Right renal pelvis (tissue), 4 donors: ENCODE measurements around the gene FOXN4. TPM values are rescaled to one million over a fixed set of nuclear protein-coding genes. Genes with fewer than 3 reads are reported as not detected.

Source experiments
- DNase-seq, 4 donors: peaks; one replicate each; pipeline ENCODE4 v3.0.0-alpha.2; 2013; ENCODE audit warnings: low read depth in 4 of 4, low spot score in 3 of 4, missing footprints in 1 of 4
- polyA plus RNA-seq, 4 donors: library from polyadenylated mRNA; unstranded; fragments of 120-200 nt; gene quantifications; one replicate each; pipeline ENCODE4 v1.2.1, GENCODE V29; 2013; ENCODE audit not compliant: insufficient read length in 4 of 4

Gene FOXN4
- polyA plus RNA-seq, 4 donors: 1.3 to 2.7 (median 1.6) TPM

- no peak for DNase-seq
Observed at GRCh38 chr12:109261939-109262338, 47.1 kb downstream of the FOXN4 start.

DNA sequence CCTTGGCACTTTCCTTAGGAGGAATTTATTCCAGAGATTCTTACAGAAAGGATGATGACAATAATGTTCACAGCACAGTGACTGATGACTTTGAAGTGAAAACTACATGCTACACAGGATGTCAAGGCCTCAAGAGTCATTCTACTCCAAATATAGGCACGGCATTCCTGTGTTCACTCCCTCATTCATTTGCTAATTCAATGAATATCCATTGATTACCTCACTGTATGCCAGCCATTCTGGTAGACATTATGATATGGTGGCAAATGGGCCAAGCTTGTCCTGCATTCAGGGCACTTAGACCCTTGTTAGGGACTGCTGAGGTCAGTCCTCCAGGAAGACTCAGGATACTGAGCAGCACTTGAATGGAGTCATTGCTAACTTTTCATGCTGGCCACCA, 48.0 kb downstream of the FOXN4 start:
- no peak for DNase-seq

GRCh38 chr12:109259545-109259895, 49.6 kb downstream of the FOXN4 start:
- DNase-seq: no peak

DNA sequence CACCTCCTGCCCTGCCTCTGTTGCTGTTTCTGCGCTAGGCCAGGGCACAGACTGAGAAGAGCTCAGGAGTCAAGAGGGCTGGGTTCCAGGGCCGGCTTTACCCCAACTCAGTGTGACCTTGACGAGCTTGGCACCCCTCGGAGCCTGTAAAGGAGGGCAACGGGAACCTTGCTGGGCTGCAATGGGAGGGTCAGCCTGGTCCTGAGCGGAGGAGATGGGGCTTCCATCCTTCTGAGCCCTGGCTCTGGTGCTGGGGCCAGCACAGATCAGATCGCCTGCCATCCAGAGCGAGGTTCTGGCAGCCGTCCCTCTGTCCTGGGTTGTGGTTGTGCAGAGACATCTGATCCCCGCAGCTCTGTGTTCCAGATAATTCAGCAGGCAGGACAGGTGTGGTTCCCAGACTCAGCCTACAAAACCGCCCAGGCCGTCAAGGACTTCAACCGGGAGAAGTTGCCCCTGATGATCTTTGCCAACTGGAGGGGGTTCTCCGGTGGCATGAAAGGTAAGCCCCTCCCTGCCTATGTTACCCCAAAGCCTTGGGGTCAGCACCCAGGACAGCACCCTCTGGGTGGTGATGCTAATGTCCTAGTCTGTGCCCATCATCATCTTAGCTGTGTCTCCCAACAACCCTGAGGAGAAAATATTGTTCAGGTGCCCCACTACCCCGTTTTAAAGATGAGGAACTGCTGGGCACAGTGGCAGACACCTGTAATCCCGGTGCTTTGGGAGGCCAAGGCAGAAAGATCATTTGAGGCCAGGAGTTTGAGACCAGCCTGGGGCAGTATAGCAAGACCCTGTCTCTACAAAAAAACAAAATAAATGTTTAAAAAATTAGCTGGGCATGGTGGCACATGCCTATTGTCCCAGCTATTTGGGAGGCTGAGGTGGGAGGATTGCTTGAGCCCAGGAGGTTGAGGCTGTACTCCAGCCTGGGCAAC, 50.2 kb downstream of the FOXN4 start:
- no peak for DNase-seq

GRCh38 chr12:109258201-109258600, 50.9 kb downstream of the FOXN4 start:
- no peak for DNase-seq

DNA sequence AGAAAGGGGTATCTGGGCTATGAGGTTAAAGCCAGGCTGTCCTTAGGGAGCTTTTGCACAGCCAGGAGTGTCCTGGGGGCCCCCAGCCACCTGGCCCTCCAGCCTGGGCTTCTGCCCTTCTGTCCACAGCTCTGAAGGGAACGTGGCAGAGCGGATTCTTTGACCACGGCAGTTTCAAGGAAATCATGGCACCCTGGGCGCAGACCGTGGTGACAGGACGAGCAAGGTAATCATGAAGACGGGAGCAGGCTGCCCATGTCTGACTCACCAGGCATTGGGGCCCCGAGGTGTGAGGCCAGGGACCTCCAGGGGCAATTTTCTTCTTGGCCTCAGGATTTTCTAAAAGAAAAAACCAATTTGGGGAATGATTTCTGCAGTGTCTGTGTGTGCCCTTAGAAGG, 53.1 kb downstream of the FOXN4 start:
- no peak for DNase-seq

- no peak for DNase-seq
Observed at GRCh38 chr12:109255377-109255776, 53.7 kb downstream of the FOXN4 start.

GRCh38 chr12:109253913-109254544, 55.1 kb downstream of the FOXN4 start:
- DNase-seq: no peak

DNA sequence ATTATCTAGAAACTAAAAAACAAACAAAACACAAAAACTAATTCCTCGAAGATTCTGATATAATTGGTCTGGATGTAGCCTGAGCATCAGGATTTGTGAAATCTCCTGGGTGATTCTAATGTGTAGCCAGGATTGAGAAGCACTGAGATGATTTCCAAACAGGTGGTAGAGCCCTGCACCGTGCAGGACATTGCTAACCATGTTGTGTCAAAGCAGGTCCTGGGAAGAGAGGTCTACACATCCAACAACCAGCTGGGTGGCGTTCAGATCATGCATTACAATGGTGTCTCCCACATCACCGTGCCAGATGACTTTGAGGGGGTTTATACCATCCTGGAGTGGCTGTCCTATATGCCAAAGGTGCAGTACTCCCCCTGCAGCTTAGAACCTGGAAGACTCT, 56.3 kb downstream of the FOXN4 start:
- no peak for DNase-seq

DNA sequence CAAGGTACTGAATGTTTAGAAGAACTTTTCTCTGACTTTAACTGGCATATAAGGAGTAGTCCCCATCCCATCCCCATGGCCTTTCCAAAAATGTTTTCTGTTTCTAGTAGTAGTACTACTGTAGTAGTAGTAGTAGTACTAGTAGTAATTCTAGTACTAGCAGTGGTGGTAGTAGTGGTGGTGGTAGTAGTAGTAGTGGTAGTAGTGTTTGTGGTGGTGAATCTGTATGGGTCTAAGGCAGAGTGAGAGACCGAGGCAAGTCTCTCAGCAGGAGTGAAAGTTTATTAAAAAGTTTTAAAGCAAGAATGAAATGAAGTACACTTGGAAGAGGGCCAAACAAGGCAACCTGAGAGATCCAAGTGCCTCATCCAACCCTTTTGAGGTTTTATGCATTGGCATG, 58.6 kb downstream of the FOXN4 start:
- DNase-seq: no peak

- DNase-seq: no peak
Observed at GRCh38 chr12:109247831-109248654, 61.0 kb downstream of the FOXN4 start.

- no peak for DNase-seq
Observed at GRCh38 chr12:109246221-109246620, 62.9 kb downstream of the FOXN4 start.

DNA sequence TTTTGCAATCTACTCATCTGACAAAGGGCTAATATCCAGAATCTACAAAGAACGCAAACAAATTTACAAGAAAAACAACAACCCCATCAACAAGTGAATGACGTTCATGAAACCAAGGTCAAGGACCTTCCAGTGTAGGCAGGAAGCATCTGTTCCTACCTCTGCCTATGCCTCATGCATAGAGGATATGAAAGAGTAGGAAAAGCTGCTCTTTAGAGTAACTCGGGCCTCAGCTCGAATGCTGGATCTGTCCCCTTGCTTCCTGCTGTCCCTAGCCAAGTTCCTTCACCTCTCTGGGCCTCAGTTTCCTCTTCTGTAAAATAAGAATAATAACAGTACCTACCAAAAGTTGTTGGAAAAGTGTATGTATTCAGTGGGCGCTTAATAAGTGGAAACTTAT, 65.0 kb downstream of the FOXN4 start:
- DNase-seq: no peak

GRCh38 chr12:109241936-109242335, 67.1 kb downstream of the FOXN4 start:
- no peak for DNase-seq

- DNase-seq: no peak
Observed at GRCh38 chr12:109240365-109240764, 68.7 kb downstream of the FOXN4 start.

GRCh38 chr12:109239691-109240090, 69.4 kb downstream of the FOXN4 start:
- DNase-seq: no peak

DNA sequence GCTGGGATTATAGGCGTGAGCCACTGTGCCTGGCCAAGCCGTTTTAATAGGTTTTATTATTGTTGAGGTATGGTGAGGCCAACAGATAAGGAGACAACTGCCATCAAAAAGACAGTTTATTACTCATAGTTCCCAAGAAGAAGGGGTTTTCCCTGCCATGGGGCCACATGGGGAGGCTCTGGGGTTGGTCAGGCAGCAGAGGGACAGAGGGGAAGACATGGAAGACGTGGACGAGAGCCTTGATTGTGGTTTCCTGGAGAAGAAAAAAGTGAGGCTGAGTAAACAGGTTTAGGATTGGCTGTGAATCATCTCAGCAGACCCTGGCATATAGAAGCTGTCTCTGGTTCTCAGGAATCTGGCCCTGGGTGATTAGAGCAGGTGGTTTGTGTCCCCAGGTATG, 69.9 kb downstream of the FOXN4 start:
- no peak for DNase-seq

DNA sequence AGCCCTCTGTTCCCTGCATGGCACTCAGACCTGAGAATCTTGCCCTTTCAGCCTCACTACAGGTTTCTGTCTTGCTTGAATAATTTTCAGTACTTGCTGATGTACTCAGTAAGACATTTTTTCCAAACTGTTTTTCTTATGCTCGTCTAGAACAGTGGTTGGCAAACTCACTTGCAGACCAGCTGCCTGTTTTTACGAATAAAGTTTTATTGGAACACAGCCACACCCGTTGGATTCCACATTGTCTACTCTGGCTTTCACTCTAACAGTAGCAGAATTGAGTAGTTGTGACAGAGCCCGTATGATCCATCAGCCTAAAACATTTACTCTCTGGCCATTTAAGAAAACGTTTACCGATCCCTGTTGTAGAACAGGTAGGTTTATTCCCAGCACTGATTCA, 72.8 kb downstream of the FOXN4 start:
- no peak for DNase-seq

DNA sequence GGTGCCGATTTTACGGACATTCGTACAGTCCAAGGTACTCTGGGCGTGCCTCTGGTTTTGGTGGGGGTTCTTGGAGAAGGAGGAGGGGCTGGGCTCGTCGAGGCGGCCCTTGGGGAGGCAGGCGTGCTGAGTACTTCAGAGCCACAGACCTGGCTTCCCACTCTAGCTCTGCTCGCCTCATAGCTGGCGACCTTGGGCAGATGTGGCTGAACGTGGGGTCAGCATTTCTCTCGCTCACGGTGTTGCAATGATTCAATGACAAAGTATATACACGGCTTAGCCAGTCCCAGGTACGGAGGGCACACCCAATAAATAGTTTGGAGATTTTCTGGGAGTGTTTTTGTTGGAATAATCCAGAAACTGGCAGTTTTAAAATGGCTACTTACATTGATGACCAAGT, 75.1 kb downstream of the FOXN4 start:
- DNase-seq: no peak

- DNase-seq: no peak
Observed at GRCh38 chr12:109232731-109233130, 76.4 kb downstream of the FOXN4 start.

DNA sequence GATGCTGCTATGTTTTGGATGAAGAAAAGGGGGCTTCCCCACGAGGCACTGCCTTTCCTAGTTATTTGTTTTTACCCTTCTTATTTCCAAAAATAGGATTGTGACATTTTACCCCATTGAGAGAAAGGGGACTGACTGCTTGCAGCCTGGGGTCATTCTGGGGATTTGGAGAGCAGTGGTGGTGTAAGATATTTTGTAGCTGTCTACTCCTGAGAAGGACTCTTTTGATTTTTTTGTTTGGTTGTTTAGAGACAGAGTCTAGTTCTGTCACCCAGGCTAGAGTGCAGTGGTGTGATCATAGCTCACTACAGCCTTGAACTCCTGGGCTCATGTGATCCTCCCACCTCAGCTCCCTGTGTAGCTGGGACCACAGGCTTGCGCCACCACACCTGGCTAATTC, 78.9 kb downstream of the FOXN4 start:
- no peak for DNase-seq
